ENCODE data around the gene NEMP1. TPM values are rescaled to one million over a fixed set of nuclear protein-coding genes. Genes with fewer than 3 reads are reported as not detected.
A peak's percentile ranks its signal among the peaks of the same experiment; 100 is the strongest.

NEMP1 gene
- total and polyA plus RNA-seq, 2 of the 13 experiments (the other 11 are each of a cell fraction or from before 2014, with no cell fraction given), result 11.4 to 12.9 TPM

DNA sequence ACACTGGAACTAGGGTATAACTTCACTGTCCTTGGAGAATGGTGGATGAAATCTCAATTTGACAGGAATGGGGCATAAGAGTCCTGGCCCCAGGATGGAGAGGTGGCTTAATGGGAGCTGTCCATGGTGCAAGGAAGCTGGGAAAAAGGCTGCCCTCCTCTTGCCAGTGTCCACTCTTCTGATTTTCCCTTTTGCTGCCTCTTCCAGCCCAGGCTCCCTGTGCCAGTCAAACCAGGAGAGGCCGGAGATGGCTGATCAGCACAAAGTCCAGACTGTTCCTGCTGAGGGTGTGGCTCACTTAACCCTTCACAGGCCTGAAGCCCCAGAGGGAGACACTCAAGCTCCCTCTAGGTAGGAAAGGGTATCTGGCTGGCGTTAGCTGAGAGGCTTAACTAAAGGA, 28.7 kb downstream of the NEMP1 start, which contains the start of gene MYO1A (continued):
- TF ChIP-seq HES4 (CRISPR knock-in tag; IDR thresholded peaks at IDR 0.05; ENCODE audit: borderline replicate concordance) (no peak), TEAD3 (CRISPR knock-in tag; optimal IDR thresholded peaks at IDR 0.05; ENCODE audit: borderline replicate concordance) (no peak), SAFB2 (CRISPR knock-in tag; IDR thresholded peaks at IDR 0.05; ENCODE audit: borderline replicate concordance, low read depth) (no peak), ZNF816 (CRISPR knock-in tag; IDR thresholded peaks at IDR 0.05; ENCODE audit: borderline replicate concordance) (no peak), ZNF546 (CRISPR knock-in tag; conservative IDR thresholded peaks at IDR 0.05) (no peak), ZNF570 (CRISPR knock-in tag; IDR thresholded peaks at IDR 0.05; ENCODE audit: borderline replicate concordance) (no peak), ZNF766 (CRISPR knock-in tag; IDR thresholded peaks at IDR 0.05; ENCODE audit: borderline replicate concordance) (no peak), NR1H2 (CRISPR knock-in tag; IDR thresholded peaks at IDR 0.05; ENCODE audit: borderline replicate concordance, low read depth) (no peak), SIX1 (CRISPR knock-in tag; IDR thresholded peaks at IDR 0.05; ENCODE audit: borderline replicate concordance) (no peak), SMYD3 (CRISPR knock-in tag; IDR thresholded peaks at IDR 0.05) (no peak), FOXA1 (IDR thresholded peaks at IDR 0.05) (no peak), FOXA1 (CRISPR knock-in tag; IDR thresholded peaks at IDR 0.05) (no peak), ZNF841 (CRISPR knock-in tag; IDR thresholded peaks at IDR 0.05; ENCODE audit: borderline replicate concordance) (no peak), ERF (CRISPR knock-in tag; IDR thresholded peaks at IDR 0.05) (0 out of 2 replicates have a peak, but pooled peaks have one; percentile 35), NFRKB (IDR thresholded peaks at IDR 0.05) (no peak), RNF2 (conservative IDR thresholded peaks at IDR 0.05; ENCODE audit: low read depth) (no peak), CBFB (CRISPR knock-in tag; IDR thresholded peaks at IDR 0.05) (no peak), HOXA9 (CRISPR knock-in tag; IDR thresholded peaks at IDR 0.05; ENCODE audit: borderline replicate concordance) (no peak), POLR2G (IDR thresholded peaks at IDR 0.05; ENCODE audit: low read depth, low read length) (no peak)
- TF ChIP-seq, protein P1, sequence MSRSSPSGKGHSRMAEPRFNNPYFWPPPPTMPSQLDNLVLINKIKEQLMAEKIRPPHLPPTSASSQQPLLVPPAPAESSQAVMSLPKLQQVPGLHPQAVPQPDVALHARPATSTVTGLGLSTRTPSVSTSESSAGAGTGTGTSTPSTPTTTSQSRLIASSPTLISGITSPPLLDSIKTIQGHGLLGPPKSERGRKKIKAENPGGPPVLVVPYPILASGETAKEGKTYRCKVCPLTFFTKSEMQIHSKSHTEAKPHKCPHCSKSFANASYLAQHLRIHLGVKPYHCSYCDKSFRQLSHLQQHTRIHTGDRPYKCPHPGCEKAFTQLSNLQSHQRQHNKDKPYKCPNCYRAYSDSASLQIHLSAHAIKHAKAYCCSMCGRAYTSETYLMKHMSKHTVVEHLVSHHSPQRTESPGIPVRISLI (CRISPR knock-in tag; IDR thresholded peaks at IDR 0.05; ENCODE audit: borderline replicate concordance), result no peak
- TF ChIP-seq, protein P2, sequence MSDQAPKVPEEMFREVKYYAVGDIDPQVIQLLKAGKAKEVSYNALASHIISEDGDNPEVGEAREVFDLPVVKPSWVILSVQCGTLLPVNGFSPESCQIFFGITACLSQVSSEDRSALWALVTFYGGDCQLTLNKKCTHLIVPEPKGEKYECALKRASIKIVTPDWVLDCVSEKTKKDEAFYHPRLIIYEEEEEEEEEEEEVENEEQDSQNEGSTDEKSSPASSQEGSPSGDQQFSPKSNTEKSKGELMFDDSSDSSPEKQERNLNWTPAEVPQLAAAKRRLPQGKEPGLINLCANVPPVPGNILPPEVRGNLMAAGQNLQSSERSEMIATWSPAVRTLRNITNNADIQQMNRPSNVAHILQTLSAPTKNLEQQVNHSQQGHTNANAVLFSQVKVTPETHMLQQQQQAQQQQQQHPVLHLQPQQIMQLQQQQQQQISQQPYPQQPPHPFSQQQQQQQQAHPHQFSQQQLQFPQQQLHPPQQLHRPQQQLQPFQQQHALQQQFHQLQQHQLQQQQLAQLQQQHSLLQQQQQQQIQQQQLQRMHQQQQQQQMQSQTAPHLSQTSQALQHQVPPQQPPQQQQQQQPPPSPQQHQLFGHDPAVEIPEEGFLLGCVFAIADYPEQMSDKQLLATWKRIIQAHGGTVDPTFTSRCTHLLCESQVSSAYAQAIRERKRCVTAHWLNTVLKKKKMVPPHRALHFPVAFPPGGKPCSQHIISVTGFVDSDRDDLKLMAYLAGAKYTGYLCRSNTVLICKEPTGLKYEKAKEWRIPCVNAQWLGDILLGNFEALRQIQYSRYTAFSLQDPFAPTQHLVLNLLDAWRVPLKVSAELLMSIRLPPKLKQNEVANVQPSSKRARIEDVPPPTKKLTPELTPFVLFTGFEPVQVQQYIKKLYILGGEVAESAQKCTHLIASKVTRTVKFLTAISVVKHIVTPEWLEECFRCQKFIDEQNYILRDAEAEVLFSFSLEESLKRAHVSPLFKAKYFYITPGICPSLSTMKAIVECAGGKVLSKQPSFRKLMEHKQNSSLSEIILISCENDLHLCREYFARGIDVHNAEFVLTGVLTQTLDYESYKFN (CRISPR knock-in tag; conservative IDR thresholded peaks at IDR 0.05), result peak; percentile 37; the same call in 1 of the 2 replicates
- TF ChIP-seq, protein P3, sequence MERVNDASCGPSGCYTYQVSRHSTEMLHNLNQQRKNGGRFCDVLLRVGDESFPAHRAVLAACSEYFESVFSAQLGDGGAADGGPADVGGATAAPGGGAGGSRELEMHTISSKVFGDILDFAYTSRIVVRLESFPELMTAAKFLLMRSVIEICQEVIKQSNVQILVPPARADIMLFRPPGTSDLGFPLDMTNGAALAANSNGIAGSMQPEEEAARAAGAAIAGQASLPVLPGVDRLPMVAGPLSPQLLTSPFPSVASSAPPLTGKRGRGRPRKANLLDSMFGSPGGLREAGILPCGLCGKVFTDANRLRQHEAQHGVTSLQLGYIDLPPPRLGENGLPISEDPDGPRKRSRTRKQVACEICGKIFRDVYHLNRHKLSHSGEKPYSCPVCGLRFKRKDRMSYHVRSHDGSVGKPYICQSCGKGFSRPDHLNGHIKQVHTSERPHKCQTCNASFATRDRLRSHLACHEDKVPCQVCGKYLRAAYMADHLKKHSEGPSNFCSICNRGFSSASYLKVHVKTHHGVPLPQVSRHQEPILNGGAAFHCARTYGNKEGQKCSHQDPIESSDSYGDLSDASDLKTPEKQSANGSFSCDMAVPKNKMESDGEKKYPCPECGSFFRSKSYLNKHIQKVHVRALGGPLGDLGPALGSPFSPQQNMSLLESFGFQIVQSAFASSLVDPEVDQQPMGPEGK (CRISPR knock-in tag; IDR thresholded peaks at IDR 0.05), result peak; percentile 28; the same call in 1 of the 2 replicates
- TF ChIP-seq, protein P4, sequence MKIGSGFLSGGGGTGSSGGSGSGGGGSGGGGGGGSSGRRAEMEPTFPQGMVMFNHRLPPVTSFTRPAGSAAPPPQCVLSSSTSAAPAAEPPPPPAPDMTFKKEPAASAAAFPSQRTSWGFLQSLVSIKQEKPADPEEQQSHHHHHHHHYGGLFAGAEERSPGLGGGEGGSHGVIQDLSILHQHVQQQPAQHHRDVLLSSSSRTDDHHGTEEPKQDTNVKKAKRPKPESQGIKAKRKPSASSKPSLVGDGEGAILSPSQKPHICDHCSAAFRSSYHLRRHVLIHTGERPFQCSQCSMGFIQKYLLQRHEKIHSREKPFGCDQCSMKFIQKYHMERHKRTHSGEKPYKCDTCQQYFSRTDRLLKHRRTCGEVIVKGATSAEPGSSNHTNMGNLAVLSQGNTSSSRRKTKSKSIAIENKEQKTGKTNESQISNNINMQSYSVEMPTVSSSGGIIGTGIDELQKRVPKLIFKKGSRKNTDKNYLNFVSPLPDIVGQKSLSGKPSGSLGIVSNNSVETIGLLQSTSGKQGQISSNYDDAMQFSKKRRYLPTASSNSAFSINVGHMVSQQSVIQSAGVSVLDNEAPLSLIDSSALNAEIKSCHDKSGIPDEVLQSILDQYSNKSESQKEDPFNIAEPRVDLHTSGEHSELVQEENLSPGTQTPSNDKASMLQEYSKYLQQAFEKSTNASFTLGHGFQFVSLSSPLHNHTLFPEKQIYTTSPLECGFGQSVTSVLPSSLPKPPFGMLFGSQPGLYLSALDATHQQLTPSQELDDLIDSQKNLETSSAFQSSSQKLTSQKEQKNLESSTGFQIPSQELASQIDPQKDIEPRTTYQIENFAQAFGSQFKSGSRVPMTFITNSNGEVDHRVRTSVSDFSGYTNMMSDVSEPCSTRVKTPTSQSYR (CRISPR knock-in tag; IDR thresholded peaks at IDR 0.05; ENCODE audit: borderline replicate concordance), result no peak

Measured in HepG2 (cell line).